ENCODE results near the gene ZC3H4. TPM values are rescaled to one million over a fixed set of nuclear protein-coding genes. Genes with fewer than 3 reads are reported as not detected.

ZC3H4 gene
- total RNA-seq, 1 experiment from 2014 or later, result 105 TPM

GRCh38 chr19:47145639-47146486 is 32.3 kb upstream of the ZC3H4 start:
- Histone ChIP-seq H3K9ac (ENCODE audit: extremely low read depth, insufficient read length, low read length) (no peak overlapping the region), H3K4me2 (ENCODE audit: insufficient read depth, insufficient read length, low read length) (no peak overlapping the region), H4K20me1 (ENCODE audit: control insufficient read depth, insufficient read depth, insufficient read length) (no peaks in the 10 kb centered on the region), H3K79me1 (ENCODE audit: insufficient read depth, low read depth, low read length, poor library complexity, severe bottlenecking) (peaks cover 5% of the 10 kb centered on the region), H2BK20ac (ENCODE audit: low read depth, low read length, poor library complexity, severe bottlenecking) (no peak overlapping the region), H3K79me2 (ENCODE audit: insufficient read depth, low read length) (peaks cover 12% of the 10 kb centered on the region; the same call in 1 of the 2 replicates), H3K14ac (ENCODE audit: insufficient read depth, low read length) (no peak overlapping the region), H2BK5ac (ENCODE audit: insufficient read length, low read length) (no peak overlapping the region), H3K18ac (ENCODE audit: insufficient read length, low read depth, low read length) (no peak overlapping the region), H2BK12ac (ENCODE audit: insufficient read length, low read depth, low read length) (no peak overlapping the region), H3K23me2 (ENCODE audit: insufficient read length, low read depth, low read length, poor library complexity, severe bottlenecking) (no peaks in the 10 kb centered on the region), H3K56ac (ENCODE audit: insufficient read length, low read depth, low read length) (no peak overlapping the region), H2BK15ac (ENCODE audit: low read depth, low read length) (no peak overlapping the region), H4K91ac (ENCODE audit: insufficient read length, low read depth, low read length) (no peak overlapping the region), H3K27ac (ENCODE audit: insufficient read length, low read depth, low read length) (no peak overlapping the region), H4K8ac (replicated peaks; ENCODE audit: insufficient read length, low read depth, low read length) (no peak overlapping the region), H4K5ac (ENCODE audit: insufficient read length, low read depth, low read length) (no peak overlapping the region), H3K4me1 (ENCODE audit: insufficient read depth, low read length) (no peaks in the 10 kb centered on the region), H3K9me3 (ENCODE audit: control insufficient read depth, low read depth, low read length) (no peaks in the 10 kb centered on the region), H2BK120ac (ENCODE audit: low read depth, low read length, poor library complexity, severe bottlenecking) (no peak overlapping the region), H3K27me3 (ENCODE audit: insufficient read depth, low read length) (no peaks in the 10 kb centered on the region), H3K4ac (ENCODE audit: low read depth, low read length) (no peak overlapping the region), H2AFZ (ENCODE audit: low read length) (no peak overlapping the region), H3T11ph (ENCODE audit: low read length) (no peak overlapping the region), H3K23ac (ENCODE audit: insufficient read length, low read depth, low read length) (no peak overlapping the region), H2AK5ac (ENCODE audit: insufficient read length, low read length) (no peak overlapping the region)
- Mint-ChIP-seq H3K9me3 (no peaks in the 10 kb centered on the region; a peak in 1 of 5 replicates), H3K27ac (peak overlapping the region in 2 of 3 experiments; percentile 2 to 18; a peak in 2 of 7 replicates), H3K27me3 (ENCODE audit: low read depth) (no peaks in the 10 kb centered on the region; the same call in 1 of the 2 replicates), H3K36me3 (ENCODE audit: insufficient read depth in 1 of 3, low read depth in 3 of 3) (peaks cover 51 to 86% (median 83%) of the 10 kb centered on the region in 3 experiments; a peak in 6 of 7 replicates), H3K4me3 (no peak overlapping the region), H3K4me1 (peaks cover 4 to 11% of the 10 kb centered on the region in 2 experiments)
- no peak for TF ChIP-seq CTCF (conservative IDR thresholded peaks at IDR 0.05)
- WGBS (ENCODE audit: extremely low coverage, insufficient read length, low lambda C conversion rate), result no CpG with 5 or more reads among the region's 5 CpGs
- no peak for DNase-seq

Data from H9 (cell line).